K562 (cell line): ENCODE results near the gene DAD1.

ENCODE experiments used
- E2F1 ChIP-seq: sonication (generic); formaldehyde crosslinking; IDR thresholded peaks from 2 replicates; pipeline ENCODE4 v1.8.1; 2023; ENCODE audit warnings: mild to moderate bottlenecking, missing genetic modification reagents, moderate library complexity
- POLR2AphosphoS5 ChIP-seq: IDR thresholded peaks from 2 replicates; pipeline ENCODE4 v1.6.1; 2011; ENCODE audit warnings: mild to moderate bottlenecking, low read depth, low read length, moderate library complexity; ENCODE audit not compliant: control insufficient read depth, insufficient read depth
- SIRT6 ChIP-seq: IDR thresholded peaks from one replicate; pipeline ENCODE4 v1.6.1; 2012; ENCODE audit warnings: low read depth, mild to moderate bottlenecking, control low read depth, inconsistent platforms, low read length, moderate library complexity
- ZNF407 ChIP-seq: fragments of 450-650 bp; IDR thresholded peaks from 2 replicates; pipeline ENCODE4 v1.6.1; 2016; ENCODE audit warnings: low read depth
- ZNF785 ChIP-seq: fragments of 250-450 bp; sonication (Bioruptor Pico); IDR thresholded peaks from 2 replicates; pipeline ENCODE4 v1.4.0; 2020; ENCODE audit warnings: mild to moderate bottlenecking

DNA sequence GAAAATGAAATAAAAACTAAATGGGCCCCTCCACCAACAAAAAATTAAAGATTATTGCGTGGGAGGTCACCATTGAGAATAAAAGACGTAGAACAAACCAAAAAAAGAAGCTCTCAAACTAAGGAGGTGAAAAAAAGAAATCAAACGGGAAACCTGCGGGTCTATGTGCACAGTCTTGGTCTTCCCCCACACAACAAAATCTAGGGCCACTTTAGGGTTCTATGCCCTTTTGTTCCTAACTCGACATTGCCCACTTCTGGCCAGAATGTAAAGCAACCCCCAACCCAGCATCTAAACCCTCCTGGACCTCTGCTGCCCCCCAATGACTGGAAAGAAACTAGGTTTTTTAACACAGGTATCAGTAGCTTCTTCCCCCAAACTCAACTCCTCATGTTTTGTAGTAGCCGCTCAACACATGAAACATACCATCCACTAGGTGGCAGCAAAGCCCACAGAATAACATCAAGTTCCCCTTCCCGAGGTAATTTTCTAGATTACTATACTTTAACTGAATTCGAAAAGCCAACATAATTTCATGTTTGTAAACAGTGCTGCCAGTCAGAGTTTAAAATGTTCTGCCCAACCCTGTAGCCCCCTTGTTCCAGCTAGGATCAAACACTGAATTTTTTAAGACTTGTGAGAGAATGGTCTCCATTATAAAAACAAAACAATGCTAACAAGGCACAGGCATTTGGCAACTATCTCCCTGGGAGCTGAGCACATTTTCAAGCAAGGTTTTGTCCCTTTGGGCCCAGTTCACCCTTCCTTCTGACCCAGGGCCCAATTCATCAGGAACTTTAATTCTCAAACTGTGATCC is 18.7 kb downstream of the DAD1 start:
- no peak for TF ChIP-seq POLR2AphosphoS5
- TF ChIP-seq ZNF407 = no peak
- no peak for TF ChIP-seq E2F1 (CRISPR knock-in tag)
- TF ChIP-seq SIRT6 = no peak
- no peak for TF ChIP-seq ZNF785
